Breast epithelium (tissue), 4 donors: Measurements from ENCODE around the gene PLCXD3. TPM values are rescaled to one million over a fixed set of nuclear protein-coding genes. Genes with fewer than 3 reads are reported as not detected.

Experiments used
- DNase-seq, 2 donors: peaks; one replicate each; pipeline ENCODE4 v3.0.0-alpha.2; 2019; ENCODE audit warnings: low spot score in 2 of 2
- H3K27ac ChIP-seq, 2 donors: fragments of 200-600 bp; sonication (generic) in 1 of 2; one replicate each; pipeline ENCODE4 v1.5.1; 2016 to 2019; ENCODE audit warnings: mild to moderate bottlenecking in 1 of 2
- H3K27me3 ChIP-seq, 2 donors: fragments of 200-600 bp; sonication (generic) in 1 of 2; one replicate each; pipeline versions ENCODE4 v1.5.1 to v1.6.0; 2017 to 2019; ENCODE audit warnings: control low read depth in 1 of 2, mild to moderate bottlenecking in 1 of 2
- H3K36me3 ChIP-seq: fragments of 200-600 bp; one replicate; pipeline ENCODE4 v1.5.1; 2019
- H3K4me1 ChIP-seq, 2 donors: fragments of 200-600 bp; sonication (generic); one replicate each; pipeline ENCODE4 v1.5.1; 2016 to 2019; ENCODE audit warnings: control low read depth in 1 of 2
- H3K4me3 ChIP-seq, 3 donors: fragments of 200-600 bp; sonication (generic); 1 replicate in 2 of 3; 2 replicates in 1 of 3; pipeline ENCODE4 v1.5.1; 2016 to 2019; ENCODE audit warnings: mild to moderate bottlenecking in 3 of 3, moderate library complexity in 2 of 3
- H3K9me3 ChIP-seq, 2 donors: fragments of 200-600 bp; sonication (generic) in 1 of 2; one replicate each; pipeline ENCODE4 v1.5.1; 2016 to 2019; ENCODE audit warnings: control low read depth in 1 of 2
- CTCF ChIP-seq, 3 donors: fragments of 450-650 bp; IDR thresholded peaks; one replicate each; pipeline ENCODE4 v1.5.1; 2016 to 2017; ENCODE audit warnings: antibody characterized with exemption in 3 of 3, mild to moderate bottlenecking in 3 of 3, moderate library complexity in 3 of 3
- POLR2A ChIP-seq: fragments of 450-650 bp; IDR thresholded peaks from one replicate; pipeline ENCODE4 v1.6.1; 2016; ENCODE audit warnings: antibody characterized with exemption, mild to moderate bottlenecking, moderate library complexity
- POLR2AphosphoS5 ChIP-seq, 3 donors: sonication (generic); formaldehyde crosslinking; IDR thresholded peaks; one replicate each; pipeline ENCODE4 v1.6.1; 2017; ENCODE audit warnings: antibody characterized with exemption in 3 of 3
- intact Hi-C: fragments of 100-400 bp; cut with DNase I; formaldehyde crosslinking; loops from one replicate; pipeline ENCODE4 v1.15.1; 2023; ENCODE audit warnings: low total_unique reads
- total RNA-seq, 3 donors: library from RNA; depleted of rRNA; stranded (reverse); fragments of >200 nt; gene quantifications; one replicate each; pipeline ENCODE4 v1.1.0, GENCODE V29; 2016

PLCXD3 gene
- total RNA-seq, 3 donors from 2014 or later: 2.0 to 6.6 (median 3.8) TPM

- H3K27me3 ChIP-seq: no peaks in the 10 kb centered on the region
- intact Hi-C loops: no loop called here
These were observed 138.7 kb downstream of the PLCXD3 start for GRCh38 chr5:41371738-41372137.

DNA sequence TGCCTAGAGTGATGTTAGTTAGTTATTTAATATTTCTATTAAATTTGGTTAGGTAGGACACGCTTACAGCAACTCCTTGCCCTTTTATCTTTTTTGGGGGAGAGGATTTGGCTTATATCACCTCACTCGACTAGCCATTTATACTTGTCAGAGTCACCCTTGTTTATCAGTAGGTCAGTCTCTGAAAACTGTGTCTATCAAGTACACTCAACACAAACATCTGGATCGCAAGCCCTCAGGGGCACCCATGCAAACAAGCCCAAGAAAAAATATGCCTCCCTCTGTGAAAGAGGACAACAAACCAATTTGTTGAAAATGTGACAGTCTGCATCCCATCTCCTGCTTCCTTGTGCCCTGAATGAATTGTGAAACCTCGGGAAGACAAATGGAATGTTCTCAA is 139.9 kb downstream of the PLCXD3 start:
- TF ChIP-seq CTCF (IDR thresholded peaks at IDR 0.05) (no peak), POLR2A (no peak), POLR2AphosphoS5 (IDR thresholded peaks at IDR 0.05) (no peak)
- Histone ChIP-seq H3K4me3 (no peak overlapping the region), H3K27ac (no peak overlapping the region), H3K36me3 (no peaks in the 10 kb centered on the region), H3K9me3 (no peaks in the 10 kb centered on the region), H3K27me3 (no peaks in the 10 kb centered on the region), H3K4me1 (no peaks in the 10 kb centered on the region)
- intact Hi-C loops: no loop called here
- DNase-seq: no peak

More at GRCh38 chr5:41371738-41372137, 138.7 kb downstream of the PLCXD3 start:
- Histone ChIP-seq H3K36me3 (no peaks in the 10 kb centered on the region), H3K27ac (no peak overlapping the region), H3K4me1 (no peaks in the 10 kb centered on the region), H3K4me3 (no peak overlapping the region), H3K9me3 (no peaks in the 10 kb centered on the region)
- DNase-seq: no peak
- TF ChIP-seq POLR2A: no peak
- TF ChIP-seq POLR2AphosphoS5 (IDR thresholded peaks at IDR 0.05): no peak
- no peak for TF ChIP-seq CTCF (IDR thresholded peaks at IDR 0.05)

DNA sequence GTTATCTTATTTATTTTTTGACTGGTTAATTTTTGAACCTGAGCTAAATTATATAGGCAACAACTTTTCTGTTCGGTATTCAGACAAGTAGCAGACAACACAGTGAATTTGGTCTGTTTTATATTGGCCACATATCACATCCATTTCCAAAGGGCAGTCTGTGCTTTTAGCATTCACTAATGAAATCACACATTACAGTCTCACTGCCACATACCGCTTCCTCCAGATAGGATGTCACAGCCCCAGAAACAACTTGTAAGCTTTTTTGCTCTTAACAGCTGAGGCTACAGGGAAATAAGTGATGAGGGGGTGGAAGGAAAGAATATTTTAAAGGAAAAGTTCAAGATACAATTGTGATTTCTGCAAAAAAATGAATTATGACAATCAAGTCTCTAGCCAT is 140.6 kb downstream of the PLCXD3 start:
- no peaks in the 10 kb centered on the region for H3K9me3 ChIP-seq
- TF ChIP-seq POLR2AphosphoS5 (IDR thresholded peaks at IDR 0.05) (no peak), POLR2A (no peak), CTCF (IDR thresholded peaks at IDR 0.05) (no peak)
- no peaks in the 10 kb centered on the region for H3K27me3 ChIP-seq
- H3K4me1 ChIP-seq: no peaks in the 10 kb centered on the region
- H3K27ac ChIP-seq: no peak overlapping the region
- no peak for DNase-seq
- H3K36me3 ChIP-seq: no peaks in the 10 kb centered on the region
- intact Hi-C loops: no loop called here
- no peak overlapping the region for H3K4me3 ChIP-seq

DNA sequence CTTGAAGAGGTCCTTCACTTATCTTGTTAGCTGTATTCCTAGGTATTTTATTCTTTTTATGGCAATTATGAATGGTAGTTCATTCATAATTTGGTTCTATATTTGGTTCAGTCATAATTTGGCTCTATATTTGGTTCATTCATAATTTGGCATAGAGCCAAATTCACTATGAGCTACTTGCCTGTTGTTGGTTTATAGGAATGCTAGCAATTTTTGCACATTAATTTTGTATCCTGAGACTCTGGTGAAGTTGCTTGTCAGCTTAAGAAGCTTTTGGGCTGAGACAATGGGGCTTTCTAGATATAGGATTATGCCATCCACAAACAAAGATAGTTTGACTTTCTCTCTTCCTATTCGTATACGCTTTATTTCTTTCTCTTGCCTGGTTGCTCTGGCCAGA is 142.2 kb downstream of the PLCXD3 start:
- H3K4me1 ChIP-seq: no peaks in the 10 kb centered on the region
- no peak overlapping the region for H3K27ac ChIP-seq
- intact Hi-C loops: no loop called here
- no peak for DNase-seq
- no peaks in the 10 kb centered on the region for H3K9me3 ChIP-seq
- no peak overlapping the region for H3K4me3 ChIP-seq
- H3K27me3 ChIP-seq: no peaks in the 10 kb centered on the region
- TF ChIP-seq POLR2AphosphoS5 (IDR thresholded peaks at IDR 0.05) (no peak), POLR2A (no peak), CTCF (IDR thresholded peaks at IDR 0.05) (no peak)
- no peaks in the 10 kb centered on the region for H3K36me3 ChIP-seq

DNA sequence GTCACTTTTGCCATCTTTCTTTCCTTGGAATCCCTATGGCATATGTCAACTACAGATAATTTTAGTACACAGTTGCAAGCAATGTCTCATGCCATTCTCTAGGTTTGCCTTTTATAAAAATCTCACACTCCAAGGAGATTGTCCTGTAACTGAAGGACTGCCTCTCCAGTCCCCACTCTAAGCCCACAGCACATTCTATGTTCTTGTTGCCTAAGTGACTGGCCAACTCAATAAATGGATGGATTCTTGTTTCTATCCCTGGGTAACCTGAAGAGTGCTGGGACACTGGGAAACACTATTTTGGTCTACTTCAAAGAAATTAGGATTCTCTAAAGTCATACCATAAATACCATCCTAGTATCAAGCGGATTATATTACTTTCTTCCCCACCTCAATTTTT is 145.0 kb downstream of the PLCXD3 start:
- Histone ChIP-seq H3K36me3 (no peaks in the 10 kb centered on the region), H3K4me1 (no peaks in the 10 kb centered on the region), H3K27me3 (no peaks in the 10 kb centered on the region), H3K27ac (no peak overlapping the region), H3K9me3 (peaks cover 0 to 2% of the 10 kb centered on the region in 2 donors), H3K4me3 (no peak overlapping the region)
- intact Hi-C loops: no loop called here
- TF ChIP-seq CTCF (IDR thresholded peaks at IDR 0.05): no peak
- no peak for TF ChIP-seq POLR2AphosphoS5 (IDR thresholded peaks at IDR 0.05)
- no peak for TF ChIP-seq POLR2A
- no peak for DNase-seq
